ENCODE results near the gene NRG4.
"Not testable (repeated sequence)": the region's sequence is repeated elsewhere in the genome, so short reads cannot be mapped to it uniquely, and the experiment has no call there.

Gene NRG4

GRCh38 chr15:76011627-76012551, at the start of gene NRG4:
TSS of gene NRG4 (minus strand) at chr15:76012424. CDS start at chr15:76011230, 1,194 bp downstream.
- DNase-seq (ENCODE audit: low read depth), result no peak

GRCh38 chr15:76061700-76062099, 49.5 kb upstream of the NRG4 start:
- DNase-seq (ENCODE audit: low read depth), result no peak

GRCh38 chr15:76060118-76060989, 48.1 kb upstream of the NRG4 start:
- no peak for DNase-seq (ENCODE audit: low read depth)

- no peak for DNase-seq (ENCODE audit: low read depth)
These were observed 47.3 kb upstream of the NRG4 start, which contains the start of gene TMEM266 for GRCh38 chr15:76059320-76060117. TSS of gene TMEM266 (plus strand) at chr15:76059985. CDS start at chr15:76134264, 74,279 bp downstream.

- no peak for DNase-seq (ENCODE audit: low read depth)
These were observed 46.6 kb upstream of the NRG4 start for GRCh38 chr15:76058714-76059319.

GRCh38 chr15:76057332-76058000, 45.2 kb upstream of the NRG4 start:
- peak; percentile 29 for DNase-seq (ENCODE audit: low read depth)

- no peak for DNase-seq (ENCODE audit: low read depth)
These were observed 44.7 kb upstream of the NRG4 start for GRCh38 chr15:76056931-76057330.

GRCh38 chr15:76054201-76054600, 42.0 kb upstream of the NRG4 start:
- DNase-seq (ENCODE audit: low read depth), result not testable (repeated sequence)

- DNase-seq (ENCODE audit: low read depth), result no peak
These were observed 26.3 kb upstream of the NRG4 start for GRCh38 chr15:76038512-76038911.

GRCh38 chr15:76035593-76035992, 23.4 kb upstream of the NRG4 start:
- no peak for DNase-seq (ENCODE audit: low read depth)

- no peak for DNase-seq (ENCODE audit: low read depth)
These were observed 21.9 kb upstream of the NRG4 start for GRCh38 chr15:76034111-76034510.

- no peak for DNase-seq (ENCODE audit: low read depth)
These were observed 21.2 kb upstream of the NRG4 start for GRCh38 chr15:76033438-76033837.

- DNase-seq (ENCODE audit: low read depth), result no peak
These were observed 19.8 kb upstream of the NRG4 start for GRCh38 chr15:76032046-76032445.

- no peak for DNase-seq (ENCODE audit: low read depth)
These were observed 12.0 kb upstream of the NRG4 start for GRCh38 chr15:76024021-76024768.

GRCh38 chr15:76013470-76013869, 1.2 kb upstream of the NRG4 start:
- DNase-seq (ENCODE audit: low read depth), result not testable (repeated sequence)

- no peak for DNase-seq (ENCODE audit: low read depth)
These were observed 1.6 kb downstream of the NRG4 start for GRCh38 chr15:76010613-76011012.

- no peak for DNase-seq (ENCODE audit: low read depth)
These were observed 6.0 kb downstream of the NRG4 start for GRCh38 chr15:76006136-76006778.

GRCh38 chr15:76003364-76003763, 8.9 kb downstream of the NRG4 start:
- DNase-seq (ENCODE audit: low read depth), result no peak

- DNase-seq (ENCODE audit: low read depth), result no peak
These were observed 16.6 kb downstream of the NRG4 start for GRCh38 chr15:75995611-75996010.

- no peak for DNase-seq (ENCODE audit: low read depth)
These were observed 18.0 kb downstream of the NRG4 start for GRCh38 chr15:75994220-75994619.
